Muscle of leg (tissue), 11 donors: ENCODE data around the gene CNTNAP5. TPM values are rescaled to one million over a fixed set of nuclear protein-coding genes. Genes with fewer than 3 reads are reported as not detected.

Experiments
- DNase-seq: peaks from one replicate; pipeline ENCODE4 v3.0.0; 2013
- H3K27ac ChIP-seq: one replicate; pipeline ENCODE4 v1.5.1; 2013; ENCODE audit warnings: mild to moderate bottlenecking, low read length, control low read depth
- H3K27me3 ChIP-seq: one replicate; pipeline ENCODE4 v1.6.1; 2013; ENCODE audit warnings: low read length; ENCODE audit not compliant: control insufficient read depth, insufficient read depth
- H3K36me3 ChIP-seq: one replicate; pipeline ENCODE4 v1.6.1; 2013; ENCODE audit warnings: low read length; ENCODE audit not compliant: control insufficient read depth, insufficient read depth
- H3K4me1 ChIP-seq: one replicate; pipeline ENCODE4 v1.6.1; 2013; ENCODE audit warnings: low read length; ENCODE audit not compliant: control insufficient read depth, insufficient read depth
- H3K4me3 ChIP-seq: one replicate; pipeline ENCODE4 v1.5.1; 2013; ENCODE audit warnings: low read length, control low read depth
- H3K9me3 ChIP-seq: replicated peaks from 2 replicates; pipeline ENCODE4 v1.6.1; 2013; ENCODE audit warnings: low read depth, low read length; ENCODE audit not compliant: control insufficient read depth
- WGBS: methylation state at CpG from one replicate; pipeline ENCODE4 v1.1.5; 2013; ENCODE audit warnings: missing lambda C conversion rate; ENCODE audit not compliant: insufficient coverage; 5-methylcytosine and 5-hydroxymethylcytosine counted together
- polyA plus RNA-seq, 8 donors: library from polyadenylated mRNA; unstranded; fragments of 120-200 nt; gene quantifications; one replicate each; pipeline versions ENCODE4 v1.2.1 to v1.2.3, GENCODE V29; 2013; ENCODE audit warnings: inconsistent platforms in 1 of 8, low replicate concordance in 1 of 8; ENCODE audit not compliant: insufficient read length in 8 of 8, insufficient read depth in 1 of 8
- total RNA-seq: library from RNA; stranded (reverse); fragments of 120-200 nt; gene quantifications from one replicate; pipeline ENCODE4 v1.2.4, GENCODE V29; 2013

The CNTNAP5 gene
- total and polyA plus RNA-seq, 9 donors: 0.08 to 0.75 (median 0.16) TPM

DNA sequence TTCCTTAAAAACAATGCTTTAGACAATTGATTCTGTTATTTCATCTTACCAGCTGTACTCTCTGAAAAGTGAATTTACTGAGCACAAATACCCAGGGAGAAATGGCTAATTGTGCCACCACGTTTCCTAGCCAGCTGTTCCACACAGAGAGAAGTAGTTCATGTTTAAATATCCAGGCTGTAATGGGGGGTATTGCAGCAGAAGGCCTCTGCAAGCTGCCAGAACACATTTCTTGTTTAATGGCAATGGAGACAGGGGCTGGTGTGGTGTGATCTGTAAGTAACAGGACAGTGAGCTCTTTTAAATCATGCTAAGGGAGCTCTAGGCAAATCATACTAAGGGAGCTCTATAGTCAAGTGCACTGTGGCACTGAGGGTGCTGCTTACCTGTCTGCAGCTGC lies 809.2 kb downstream of the CNTNAP5 start:
- WGBS: 40% methylated on average over 1 of the region's 1 CpG
- no peak for DNase-seq

DNA sequence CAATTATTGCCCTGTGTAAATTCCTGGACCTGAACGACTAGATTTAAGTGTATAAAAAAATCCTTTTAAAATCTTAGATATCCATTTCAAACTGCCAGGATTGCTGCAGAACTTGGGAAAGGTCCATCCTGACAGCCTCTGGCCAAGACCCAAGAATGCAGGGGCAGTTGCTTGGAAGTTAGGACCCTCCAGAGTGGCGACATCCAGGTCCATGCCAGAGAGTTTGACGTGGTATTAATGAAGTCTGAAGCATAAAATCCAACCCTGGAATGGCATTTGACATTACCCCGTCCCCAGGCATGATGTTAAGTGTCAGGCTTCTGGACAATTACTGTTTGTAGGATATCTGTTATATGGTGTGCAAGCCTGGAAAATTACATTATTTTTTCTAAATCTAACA lies 810.2 kb downstream of the CNTNAP5 start:
- DNase-seq: no peak
- H3K27ac ChIP-seq: no peak overlapping the region
- H3K36me3 ChIP-seq: no peaks in the 10 kb centered on the region
- H3K4me1 ChIP-seq: no peaks in the 10 kb centered on the region
- no CpG with 5 or more reads among the region's 4 CpGs for WGBS
- H3K4me3 ChIP-seq: no peak overlapping the region
- H3K27me3 ChIP-seq: no peaks in the 10 kb centered on the region
- no peaks in the 10 kb centered on the region for H3K9me3 ChIP-seq

More for the DNA sequence above, 809.2 kb downstream of the CNTNAP5 start:
- Histone ChIP-seq H3K36me3 (no peaks in the 10 kb centered on the region), H3K27me3 (no peaks in the 10 kb centered on the region), H3K4me3 (no peak overlapping the region), H3K4me1 (no peaks in the 10 kb centered on the region), H3K9me3 (no peaks in the 10 kb centered on the region), H3K27ac (no peak overlapping the region)

DNA sequence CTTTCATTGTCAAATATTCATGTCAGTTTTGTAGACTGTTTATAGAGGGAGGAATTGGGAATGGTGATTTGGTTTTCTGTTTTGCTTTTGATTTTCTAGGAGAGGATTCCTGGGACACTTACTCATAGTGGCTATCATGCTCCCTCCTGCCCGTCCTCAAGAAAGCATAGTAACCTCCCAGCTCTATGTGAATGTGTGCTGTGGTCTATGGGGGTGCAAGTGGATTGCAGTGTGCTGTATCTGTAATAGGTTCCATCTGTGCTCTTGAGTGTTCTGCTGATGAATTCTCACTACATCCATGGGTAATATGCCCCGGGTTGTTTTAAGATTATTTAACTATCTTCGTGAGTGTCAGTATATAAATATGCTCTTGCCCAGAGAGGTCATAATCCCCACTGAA lies 811.3 kb downstream of the CNTNAP5 start:
- H3K36me3 ChIP-seq: no peaks in the 10 kb centered on the region
- WGBS: no CpG with 5 or more reads among the region's 3 CpGs
- no peak overlapping the region for H3K27ac ChIP-seq
- H3K4me1 ChIP-seq: no peaks in the 10 kb centered on the region
- H3K9me3 ChIP-seq: no peaks in the 10 kb centered on the region
- no peaks in the 10 kb centered on the region for H3K27me3 ChIP-seq
- no peak for DNase-seq
- no peak overlapping the region for H3K4me3 ChIP-seq

DNA sequence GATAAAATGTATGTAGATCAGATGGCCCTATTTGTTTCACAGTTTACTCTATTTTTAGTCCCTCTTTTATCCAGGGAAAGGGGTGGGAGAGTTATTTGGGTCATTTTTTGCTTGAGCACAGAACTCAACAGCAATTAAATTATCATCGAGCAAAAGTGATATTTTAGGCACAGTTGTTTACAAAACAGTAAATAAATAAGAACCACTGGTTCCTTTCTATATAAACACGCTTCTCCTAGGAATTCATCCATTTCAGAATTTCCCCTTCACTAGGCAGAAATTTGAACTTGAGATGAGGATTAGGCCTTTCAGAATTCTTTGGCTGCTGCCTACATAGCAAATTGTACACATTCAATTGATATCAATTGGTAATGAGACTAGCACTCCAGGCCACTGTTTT lies 812.4 kb downstream of the CNTNAP5 start:
- WGBS: no CpG with 5 or more reads among the region's 2 CpGs

DNA sequence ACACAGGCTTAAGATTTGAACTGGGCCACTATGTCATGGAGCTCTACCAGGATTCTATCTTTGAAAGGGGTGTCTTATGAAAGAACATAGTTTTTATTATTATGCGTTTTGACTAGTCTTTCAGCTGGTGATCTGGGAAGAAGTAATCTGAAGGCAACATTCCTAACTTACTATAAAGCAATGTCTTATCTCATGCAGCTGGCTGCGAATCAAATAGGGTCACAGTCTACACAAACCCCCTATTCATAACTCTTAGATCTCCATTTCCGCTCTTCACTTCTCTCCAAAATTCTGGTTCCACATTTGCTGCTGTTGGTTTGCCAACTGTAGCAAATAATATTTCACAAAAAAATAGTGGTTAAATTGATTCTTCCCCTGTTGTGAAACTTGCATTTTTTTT lies 813.3 kb downstream of the CNTNAP5 start:
- DNase-seq: no peak
- no peak overlapping the region for H3K4me3 ChIP-seq
- no peak overlapping the region for H3K27ac ChIP-seq
- no peaks in the 10 kb centered on the region for H3K4me1 ChIP-seq
- H3K27me3 ChIP-seq: no peaks in the 10 kb centered on the region
- 78% methylated on average over 1 of the region's 3 CpGs for WGBS
- H3K9me3 ChIP-seq: no peaks in the 10 kb centered on the region
- H3K36me3 ChIP-seq: no peaks in the 10 kb centered on the region

More for the DNA sequence above, 812.4 kb downstream of the CNTNAP5 start:
- Histone ChIP-seq H3K4me1 (no peaks in the 10 kb centered on the region), H3K36me3 (no peaks in the 10 kb centered on the region), H3K27ac (no peak overlapping the region), H3K4me3 (no peak overlapping the region), H3K9me3 (no peaks in the 10 kb centered on the region), H3K27me3 (no peaks in the 10 kb centered on the region)
- DNase-seq: no peak

DNA sequence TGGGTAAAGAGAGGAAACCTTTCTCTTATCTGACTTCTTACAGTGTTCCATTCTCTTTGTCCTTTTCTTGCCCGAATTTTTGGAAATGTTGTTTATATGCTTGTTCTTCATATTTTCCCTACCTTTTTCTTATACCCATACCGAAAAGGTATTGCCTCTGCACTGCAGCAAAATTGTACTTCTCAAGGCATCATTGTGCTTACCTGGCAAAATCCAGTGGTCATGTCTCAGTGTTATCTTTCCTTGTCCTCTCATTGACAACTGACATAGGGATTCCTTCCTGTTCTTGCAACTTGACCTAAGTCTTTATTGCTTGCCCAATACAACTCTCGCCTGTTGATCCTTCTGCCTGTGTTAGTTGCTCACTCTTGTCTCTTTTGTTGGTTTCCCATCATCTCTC lies 842.2 kb downstream of the CNTNAP5 start:
- Histone ChIP-seq H3K27me3 (no peaks in the 10 kb centered on the region), H3K4me1 (no peaks in the 10 kb centered on the region), H3K36me3 (no peaks in the 10 kb centered on the region), H3K4me3 (no peak overlapping the region), H3K27ac (no peak overlapping the region), H3K9me3 (no peaks in the 10 kb centered on the region)
- 73% methylated on average over 2 of the region's 3 CpGs for WGBS
- no peak for DNase-seq

DNA sequence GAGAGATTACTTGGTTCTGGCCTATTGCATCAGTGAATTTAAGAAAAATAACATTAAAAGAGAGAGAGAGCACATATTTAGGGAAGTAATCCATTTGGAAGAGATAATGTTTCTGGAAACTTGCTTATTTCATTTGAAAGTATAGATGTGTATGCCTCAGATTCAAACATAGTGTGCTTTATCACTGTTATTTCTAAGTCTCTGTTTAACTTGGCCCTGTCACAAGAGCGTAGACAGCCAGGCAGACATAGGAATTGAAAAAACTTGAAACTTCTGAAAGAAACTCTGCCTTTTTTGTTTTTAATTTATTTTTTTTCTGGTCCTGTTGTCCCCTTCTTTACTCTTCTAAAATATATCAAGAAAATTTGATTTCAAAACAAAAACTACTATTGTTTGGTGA lies 849.1 kb downstream of the CNTNAP5 start:
- Histone ChIP-seq H3K4me1 (no peaks in the 10 kb centered on the region), H3K27ac (no peak overlapping the region), H3K9me3 (no peaks in the 10 kb centered on the region), H3K27me3 (no peaks in the 10 kb centered on the region), H3K36me3 (no peaks in the 10 kb centered on the region), H3K4me3 (no peak overlapping the region)
- no CpG with 5 or more reads among the region's 1 CpG for WGBS
- peak; percentile 11 for DNase-seq

DNA sequence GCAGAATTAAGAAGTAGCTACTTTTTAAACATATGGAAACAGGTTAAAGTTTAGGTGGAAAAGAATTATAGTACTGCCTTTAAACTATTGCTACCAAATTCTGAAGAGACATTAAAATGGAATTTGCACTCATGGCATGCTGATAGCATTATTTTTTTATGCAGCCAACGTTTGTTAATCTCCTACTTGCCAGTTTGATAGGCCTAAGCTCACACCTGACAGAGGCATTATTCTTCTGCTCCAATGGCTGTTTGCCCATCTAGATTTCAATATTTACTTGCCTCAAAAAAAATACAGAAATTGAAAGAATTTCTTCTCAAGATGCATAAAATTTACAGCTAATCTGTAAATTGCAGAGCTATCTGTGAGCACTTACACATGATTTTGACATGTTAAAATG lies 849.6 kb downstream of the CNTNAP5 start:
- DNase-seq: no peak
- no peaks in the 10 kb centered on the region for H3K36me3 ChIP-seq
- 75% methylated on average over 1 of the region's 1 CpG for WGBS
- no peaks in the 10 kb centered on the region for H3K27me3 ChIP-seq
- no peaks in the 10 kb centered on the region for H3K9me3 ChIP-seq
- no peaks in the 10 kb centered on the region for H3K4me1 ChIP-seq
- H3K4me3 ChIP-seq: no peak overlapping the region
- no peak overlapping the region for H3K27ac ChIP-seq

DNA sequence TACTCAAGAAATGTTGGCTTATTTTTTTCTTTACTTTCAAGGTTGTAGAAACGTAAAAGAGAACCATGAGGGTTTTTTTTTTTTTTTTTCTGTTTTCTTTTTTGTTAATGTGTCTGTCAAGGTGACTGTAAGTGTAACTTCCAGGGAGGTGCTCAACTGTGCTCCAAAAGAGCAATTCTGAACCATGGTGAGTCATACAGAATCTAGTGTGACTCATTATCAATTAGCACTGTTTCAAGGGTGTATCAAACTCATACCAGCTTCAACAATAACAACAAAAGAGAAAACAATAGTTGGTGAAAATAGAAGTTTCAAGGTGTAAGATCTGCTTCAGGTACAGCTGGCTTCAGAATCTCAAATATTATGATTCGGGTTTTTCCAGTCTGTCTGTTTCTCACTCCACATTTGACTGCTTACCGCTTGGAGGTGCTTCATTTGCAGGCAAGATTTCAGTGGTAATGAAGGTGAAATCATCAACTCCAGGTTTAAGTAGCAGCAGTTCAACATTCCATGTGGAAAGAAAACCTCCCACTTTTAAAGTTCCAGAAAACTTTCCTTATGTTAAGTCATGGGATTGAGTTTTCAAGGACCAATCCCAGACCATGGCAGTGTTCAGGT lies 850.6 kb downstream of the CNTNAP5 start:
- Histone ChIP-seq H3K4me1 (no peaks in the 10 kb centered on the region), H3K27ac (no peak overlapping the region), H3K9me3 (no peaks in the 10 kb centered on the region), H3K36me3 (no peaks in the 10 kb centered on the region), H3K27me3 (no peaks in the 10 kb centered on the region), H3K4me3 (no peak overlapping the region)
- WGBS: no CpG with 5 or more reads among the region's 3 CpGs
- DNase-seq: no peak

DNA sequence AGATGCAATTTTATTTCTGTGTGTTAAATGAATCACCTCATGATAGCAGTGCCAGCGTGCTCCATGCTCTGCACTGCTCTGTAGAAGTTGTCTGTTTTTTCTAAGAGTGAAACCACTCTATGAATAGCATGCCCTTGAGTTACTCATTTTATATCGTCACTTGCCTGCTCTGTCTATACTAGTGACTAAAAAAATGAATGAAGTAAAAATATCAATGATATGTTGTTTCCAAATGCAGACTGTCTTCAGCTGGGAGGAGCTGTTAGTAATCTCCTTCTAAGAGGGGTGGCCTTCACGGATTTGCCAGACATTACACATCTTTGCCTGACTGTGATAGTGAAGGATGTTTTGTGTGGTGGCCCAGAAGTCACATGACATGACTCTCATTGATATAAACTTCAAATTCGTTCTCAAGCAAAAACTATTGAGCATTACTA lies 852.1 kb downstream of the CNTNAP5 start:
- Histone ChIP-seq H3K4me1 (no peaks in the 10 kb centered on the region), H3K9me3 (no peaks in the 10 kb centered on the region), H3K36me3 (no peaks in the 10 kb centered on the region), H3K27me3 (no peaks in the 10 kb centered on the region), H3K27ac (no peak overlapping the region), H3K4me3 (no peak overlapping the region)
- WGBS: no CpG with 5 or more reads among the region's 4 CpGs
- DNase-seq: peak; percentile 13

DNA sequence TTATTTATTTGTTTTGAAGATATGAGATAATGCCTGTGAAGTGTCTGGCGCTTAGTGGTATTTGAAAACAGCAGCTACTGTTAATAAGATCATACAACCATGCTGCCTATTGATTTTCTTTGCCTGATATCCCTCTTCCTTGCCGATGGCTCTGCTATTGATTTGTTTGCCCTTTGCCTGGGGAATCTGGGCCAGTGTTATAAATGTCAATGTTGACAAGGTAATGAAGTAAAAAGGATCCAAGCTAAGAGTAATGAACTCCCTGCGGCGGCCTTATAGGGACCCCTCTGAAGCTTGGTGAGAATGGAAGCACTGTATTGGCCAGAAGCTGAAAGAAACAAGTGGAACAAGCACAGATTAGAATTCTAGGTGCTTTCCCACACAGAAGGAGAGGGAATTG lies 854.6 kb downstream of the CNTNAP5 start:
- WGBS: 68% methylated on average over 2 of the region's 4 CpGs
- Histone ChIP-seq H3K4me3 (no peak overlapping the region), H3K9me3 (no peaks in the 10 kb centered on the region)

More for the DNA sequence above, 854.6 kb downstream of the CNTNAP5 start:
- no peak overlapping the region for H3K27ac ChIP-seq
- no peak for DNase-seq
- no peaks in the 10 kb centered on the region for H3K27me3 ChIP-seq
- H3K36me3 ChIP-seq: no peaks in the 10 kb centered on the region
- no peaks in the 10 kb centered on the region for H3K4me1 ChIP-seq
